WI38 (cell line): ENCODE measurements around the gene ETS1.

ENCODE experiments used
- H3K4me3 ChIP-seq: 2 replicates; pipeline ENCODE4 v1.5.1; 2011; ENCODE audit warnings: low read depth, mild to moderate bottlenecking, control low read depth, low read length
- TF ChIP-seq, protein P1 (sequence below): IDR thresholded peaks from 2 replicates; pipeline ENCODE4 v1.5.1; 2012; ENCODE audit warnings: low read depth, mild to moderate bottlenecking, control low read depth, low read length

ETS1 gene

DNA sequence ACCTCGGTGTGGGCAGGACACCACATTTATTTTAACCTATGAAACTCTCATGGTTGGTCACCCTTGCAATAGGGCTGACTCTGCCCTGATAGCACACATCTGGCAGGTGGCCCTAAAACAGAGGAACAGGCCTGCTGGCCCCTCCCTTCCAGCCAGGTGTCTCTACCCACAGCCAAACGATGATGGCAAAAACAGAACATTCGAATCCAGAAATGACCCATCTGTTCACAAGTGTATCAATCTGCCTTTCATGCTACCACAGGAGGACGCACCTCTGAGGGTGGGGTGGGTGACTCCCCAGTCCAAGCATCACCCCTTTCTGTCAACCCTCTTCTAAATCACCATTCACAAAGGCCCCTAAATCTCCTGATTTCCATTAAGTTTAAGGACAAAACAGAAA, 118.1 kb downstream of the ETS1 start:
- H3K4me3 ChIP-seq, result no peak overlapping the region
- TF ChIP-seq, protein P1, sequence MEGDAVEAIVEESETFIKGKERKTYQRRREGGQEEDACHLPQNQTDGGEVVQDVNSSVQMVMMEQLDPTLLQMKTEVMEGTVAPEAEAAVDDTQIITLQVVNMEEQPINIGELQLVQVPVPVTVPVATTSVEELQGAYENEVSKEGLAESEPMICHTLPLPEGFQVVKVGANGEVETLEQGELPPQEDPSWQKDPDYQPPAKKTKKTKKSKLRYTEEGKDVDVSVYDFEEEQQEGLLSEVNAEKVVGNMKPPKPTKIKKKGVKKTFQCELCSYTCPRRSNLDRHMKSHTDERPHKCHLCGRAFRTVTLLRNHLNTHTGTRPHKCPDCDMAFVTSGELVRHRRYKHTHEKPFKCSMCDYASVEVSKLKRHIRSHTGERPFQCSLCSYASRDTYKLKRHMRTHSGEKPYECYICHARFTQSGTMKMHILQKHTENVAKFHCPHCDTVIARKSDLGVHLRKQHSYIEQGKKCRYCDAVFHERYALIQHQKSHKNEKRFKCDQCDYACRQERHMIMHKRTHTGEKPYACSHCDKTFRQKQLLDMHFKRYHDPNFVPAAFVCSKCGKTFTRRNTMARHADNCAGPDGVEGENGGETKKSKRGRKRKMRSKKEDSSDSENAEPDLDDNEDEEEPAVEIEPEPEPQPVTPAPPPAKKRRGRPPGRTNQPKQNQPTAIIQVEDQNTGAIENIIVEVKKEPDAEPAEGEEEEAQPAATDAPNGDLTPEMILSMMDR, result no peak

- H3K4me3 ChIP-seq, result 0 out of 2 replicates have a peak overlapping the region, but pooled peaks have one; percentile 13
- TF ChIP-seq, protein P1, result no peak
These were observed 119.2 kb downstream of the ETS1 start for GRCh38 chr11:128468111-128468510.

DNA sequence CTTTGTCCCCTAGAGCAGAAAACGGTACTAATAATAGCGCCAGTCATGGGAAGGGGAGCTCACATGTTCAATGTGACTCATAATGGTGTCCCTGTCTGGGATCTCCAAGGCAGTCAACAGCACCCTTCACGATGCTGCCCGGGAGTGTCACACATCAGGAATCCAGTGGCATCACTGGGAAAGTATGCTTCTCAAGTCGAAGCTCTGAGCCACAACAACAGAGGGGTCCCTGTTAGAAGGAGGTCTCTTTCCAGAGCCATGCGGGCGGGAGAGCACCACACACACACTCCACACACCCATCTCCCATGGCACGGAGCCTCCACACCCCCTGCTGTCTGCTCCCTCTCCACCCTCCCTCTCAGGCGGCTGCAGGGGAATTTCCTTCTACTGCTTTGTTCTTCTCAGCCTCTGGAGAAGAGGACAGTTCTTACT, 119.7 kb downstream of the ETS1 start:
- TF ChIP-seq, protein P1, result peak; percentile 18; the same call in 1 of the 2 replicates
- no peak overlapping the region for H3K4me3 ChIP-seq

DNA sequence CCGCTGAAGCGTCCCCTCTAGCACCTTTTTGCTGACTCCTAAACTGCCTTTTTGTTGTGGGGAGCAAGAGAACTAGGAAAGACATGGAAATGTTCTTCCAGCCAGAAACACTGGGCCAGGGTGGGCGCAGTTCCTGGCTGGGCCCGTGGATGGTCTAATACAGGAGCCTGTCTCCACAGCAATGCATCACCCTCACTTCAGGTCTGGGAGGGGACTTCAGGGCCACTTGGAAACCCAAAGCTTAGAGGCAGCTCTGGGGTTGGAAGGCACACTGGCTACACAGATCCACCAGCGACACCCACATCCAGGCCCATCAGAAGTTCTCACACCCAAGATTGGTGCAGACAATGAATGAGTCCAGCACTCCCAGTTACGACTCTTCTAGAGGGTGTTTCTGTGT, 120.3 kb downstream of the ETS1 start:
- TF ChIP-seq, protein P1, result no peak
- H3K4me3 ChIP-seq, result no peak overlapping the region

DNA sequence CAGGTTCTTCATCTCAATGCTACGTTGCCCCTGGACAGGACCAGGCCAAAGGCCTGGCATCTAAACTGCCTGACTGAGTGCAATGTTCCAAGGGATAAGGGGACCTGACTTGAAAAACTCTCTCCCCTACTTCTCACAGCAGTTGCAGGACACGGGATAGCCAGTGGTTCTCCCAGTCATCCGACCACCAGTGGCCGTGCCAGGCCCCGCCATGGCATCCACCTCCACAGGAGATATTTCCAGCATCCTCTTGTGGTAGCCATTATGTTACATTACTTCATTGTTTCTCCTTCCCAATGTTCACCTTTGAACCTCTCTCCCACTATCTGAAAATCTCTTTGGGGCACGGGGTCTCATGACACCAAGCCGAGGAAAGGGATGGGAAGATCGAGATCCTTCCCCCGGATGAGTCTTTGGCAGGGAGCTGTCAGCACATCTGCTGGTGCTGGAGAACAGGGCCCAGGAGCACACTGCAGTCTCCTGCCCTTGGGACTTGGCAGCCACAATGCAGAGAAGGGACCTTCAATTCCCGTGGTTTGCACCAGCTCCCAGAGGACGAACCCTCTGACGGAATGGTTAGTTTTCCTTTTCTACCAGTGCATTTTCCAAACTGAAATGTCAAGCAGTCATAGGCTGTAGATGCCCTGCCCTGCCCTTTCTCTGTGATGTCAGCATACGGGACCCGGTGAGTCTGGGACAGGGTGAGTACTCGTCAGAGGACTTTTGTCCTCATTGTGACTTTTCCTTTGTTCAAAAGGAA, 121.2 kb downstream of the ETS1 start:
- TF ChIP-seq, protein P1, result no peak
- H3K4me3 ChIP-seq, result no peak overlapping the region

- H3K4me3 ChIP-seq, result no peak overlapping the region
- TF ChIP-seq, protein P1, result no peak
These were observed 121.8 kb downstream of the ETS1 start for GRCh38 chr11:128465531-128465930.

GRCh38 chr11:128464878-128465450, 122.4 kb downstream of the ETS1 start:
- H3K4me3 ChIP-seq, result no peak overlapping the region
- TF ChIP-seq, protein P1, result no peak
